ENCODE measurements around the gene FRMD5.

GRCh38 chr15:43889042-43889441 is 306.0 kb downstream of the FRMD5 start:
- TF ChIP-seq POLR2AphosphoS5 (IDR thresholded peaks at IDR 0.05; ENCODE audit: low read depth, low read length) = no peak
- no peak for TF ChIP-seq TAF1 (IDR thresholded peaks at IDR 0.05; ENCODE audit: borderline replicate concordance, insufficient read depth, low read length)

Data from PFSK-1 (cell line).